Sigmoid colon (tissue), 4 donors: ENCODE data around the gene NR1H3.

Experiments used
- POLR2A ChIP-seq, 2 donors: fragments of 450-650 bp; IDR thresholded peaks; one replicate each; pipeline ENCODE4 v1.6.1; 2016; ENCODE audit warnings: antibody characterized with exemption in 2 of 2, mild to moderate bottlenecking in 2 of 2, moderate library complexity in 2 of 2
- POLR2AphosphoS5 ChIP-seq, 4 donors: sonication (generic); formaldehyde crosslinking; IDR thresholded peaks; one replicate each; pipeline ENCODE4 v1.6.1; 2017; ENCODE audit warnings: antibody characterized with exemption in 4 of 4
- TF ChIP-seq, protein P1 (sequence below), 4 experiments: fragments of 450-650 bp in 3 of 4; fragments of 200-600 bp in 1 of 4; IDR thresholded peaks; one replicate each; pipeline ENCODE4 v1.5.1; 2016 to 2019; ENCODE audit warnings: antibody characterized with exemption in 4 of 4, mild to moderate bottlenecking in 3 of 4, moderate library complexity in 2 of 4

DNA sequence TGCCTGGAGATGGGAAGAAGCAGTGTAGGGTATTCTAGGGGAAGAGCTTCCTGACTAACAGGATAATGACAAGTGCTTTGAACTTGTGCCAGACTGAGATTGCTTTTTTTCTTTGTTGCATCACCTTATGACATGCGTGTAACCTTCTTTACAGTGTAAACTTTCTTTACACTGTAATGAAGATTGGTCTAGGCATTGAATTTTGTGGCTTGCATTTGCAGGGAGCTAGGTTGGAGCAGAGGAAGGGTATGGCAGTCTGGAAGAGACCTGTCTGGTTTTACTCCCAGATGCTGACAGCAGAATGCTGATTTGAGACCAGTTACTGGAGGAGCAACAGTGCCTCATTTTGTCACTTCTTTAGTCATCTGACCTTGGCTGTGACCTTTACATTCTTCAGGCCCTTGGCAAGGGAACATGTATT lies 37.4 kb upstream of the NR1H3 start:
- TF ChIP-seq, protein P1, sequence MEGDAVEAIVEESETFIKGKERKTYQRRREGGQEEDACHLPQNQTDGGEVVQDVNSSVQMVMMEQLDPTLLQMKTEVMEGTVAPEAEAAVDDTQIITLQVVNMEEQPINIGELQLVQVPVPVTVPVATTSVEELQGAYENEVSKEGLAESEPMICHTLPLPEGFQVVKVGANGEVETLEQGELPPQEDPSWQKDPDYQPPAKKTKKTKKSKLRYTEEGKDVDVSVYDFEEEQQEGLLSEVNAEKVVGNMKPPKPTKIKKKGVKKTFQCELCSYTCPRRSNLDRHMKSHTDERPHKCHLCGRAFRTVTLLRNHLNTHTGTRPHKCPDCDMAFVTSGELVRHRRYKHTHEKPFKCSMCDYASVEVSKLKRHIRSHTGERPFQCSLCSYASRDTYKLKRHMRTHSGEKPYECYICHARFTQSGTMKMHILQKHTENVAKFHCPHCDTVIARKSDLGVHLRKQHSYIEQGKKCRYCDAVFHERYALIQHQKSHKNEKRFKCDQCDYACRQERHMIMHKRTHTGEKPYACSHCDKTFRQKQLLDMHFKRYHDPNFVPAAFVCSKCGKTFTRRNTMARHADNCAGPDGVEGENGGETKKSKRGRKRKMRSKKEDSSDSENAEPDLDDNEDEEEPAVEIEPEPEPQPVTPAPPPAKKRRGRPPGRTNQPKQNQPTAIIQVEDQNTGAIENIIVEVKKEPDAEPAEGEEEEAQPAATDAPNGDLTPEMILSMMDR (IDR thresholded peaks at IDR 0.05): no peak
- TF ChIP-seq POLR2AphosphoS5 (IDR thresholded peaks at IDR 0.05) (no peak), POLR2A (IDR thresholded peaks at IDR 0.05) (no peak)
